CD4-positive, alpha-beta T cell treated with Interleukin-10 for 1 hour (primary cell): ENCODE results near the gene DNAJC1.

Source experiments
- DNase-seq: peaks from one replicate; pipeline ENCODE4 v3.0.0-alpha.2; 2020

Gene DNAJC1

DNA sequence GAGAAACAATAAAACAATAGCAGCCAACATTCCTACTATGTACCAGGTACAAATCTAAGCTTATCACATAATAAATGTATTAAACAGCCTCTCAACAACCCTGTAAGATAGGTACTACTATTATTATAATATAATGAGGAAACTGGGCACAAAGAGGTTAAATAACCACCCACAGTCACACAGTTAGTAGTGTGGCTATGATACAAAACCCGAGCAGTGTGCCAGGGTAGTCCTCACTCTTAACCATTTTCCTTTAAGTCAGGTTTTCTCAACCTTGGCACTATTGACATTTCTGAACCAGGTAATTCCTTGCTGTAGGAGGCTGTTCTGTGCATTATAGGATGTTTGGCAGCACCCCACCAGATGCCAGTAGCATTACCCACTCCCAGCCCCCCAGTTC lies 48.8 kb downstream of the DNAJC1 start:
- no peak for DNase-seq

DNA sequence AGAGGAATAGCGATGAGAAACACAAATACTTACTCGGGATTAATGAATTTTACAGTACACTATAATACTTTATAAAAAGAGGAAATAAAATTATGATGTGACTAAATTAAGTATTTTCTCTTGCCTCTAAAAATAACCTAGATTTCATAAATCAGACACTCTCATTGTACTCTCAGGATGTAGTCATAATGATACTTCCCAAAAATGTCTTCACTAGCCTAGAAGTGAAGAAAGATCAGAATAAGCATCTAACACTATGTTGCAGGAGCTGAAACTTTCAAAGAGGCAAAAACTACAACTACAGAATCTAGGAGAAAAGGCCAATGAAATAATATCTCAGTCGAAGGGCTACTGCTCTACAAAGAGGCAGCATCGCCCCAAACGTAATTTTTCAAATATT lies 49.4 kb downstream of the DNAJC1 start:
- DNase-seq = no peak

GRCh38 chr10:21953585-21954057 lies 49.9 kb downstream of the DNAJC1 start:
- peak; percentile 29 for DNase-seq

GRCh38 chr10:21950566-21950965 lies 53.0 kb downstream of the DNAJC1 start:
- DNase-seq = no peak

- DNase-seq = no peak
These were observed 56.6 kb downstream of the DNAJC1 start for GRCh38 chr10:21946946-21947345.

DNA sequence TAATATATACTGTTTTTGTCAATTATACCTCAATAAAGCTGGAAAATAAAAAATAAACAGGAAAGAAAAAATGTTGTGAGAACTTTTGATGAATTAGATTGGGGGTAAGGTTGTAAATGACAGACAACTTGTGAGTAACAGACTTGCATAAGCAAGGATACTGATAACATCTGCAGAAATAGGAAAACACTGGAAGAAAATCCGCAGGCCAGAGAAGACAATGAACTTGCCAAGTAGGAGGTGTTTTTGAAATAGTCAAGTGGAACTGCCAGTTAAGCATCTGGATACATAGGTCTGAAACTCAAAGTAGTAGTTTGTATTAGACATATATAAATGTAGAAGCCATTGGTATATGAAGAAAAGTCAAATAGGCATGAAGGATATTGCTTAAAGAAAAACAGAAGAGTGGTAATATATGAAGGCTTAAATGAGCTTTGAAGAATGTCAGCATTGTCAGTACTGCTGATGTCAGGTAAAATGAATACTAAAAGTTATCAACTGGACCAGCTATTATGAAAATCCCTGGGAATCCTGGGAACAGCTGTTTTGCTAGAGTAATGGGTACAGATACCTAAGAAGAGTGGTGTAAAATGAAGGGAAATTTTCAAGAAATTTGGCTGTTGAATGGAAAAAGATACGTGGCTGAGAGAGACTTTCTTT lies 58.7 kb downstream of the DNAJC1 start:
- DNase-seq = no peak

GRCh38 chr10:21943633-21944265 lies 59.8 kb downstream of the DNAJC1 start:
- no peak for DNase-seq

DNA sequence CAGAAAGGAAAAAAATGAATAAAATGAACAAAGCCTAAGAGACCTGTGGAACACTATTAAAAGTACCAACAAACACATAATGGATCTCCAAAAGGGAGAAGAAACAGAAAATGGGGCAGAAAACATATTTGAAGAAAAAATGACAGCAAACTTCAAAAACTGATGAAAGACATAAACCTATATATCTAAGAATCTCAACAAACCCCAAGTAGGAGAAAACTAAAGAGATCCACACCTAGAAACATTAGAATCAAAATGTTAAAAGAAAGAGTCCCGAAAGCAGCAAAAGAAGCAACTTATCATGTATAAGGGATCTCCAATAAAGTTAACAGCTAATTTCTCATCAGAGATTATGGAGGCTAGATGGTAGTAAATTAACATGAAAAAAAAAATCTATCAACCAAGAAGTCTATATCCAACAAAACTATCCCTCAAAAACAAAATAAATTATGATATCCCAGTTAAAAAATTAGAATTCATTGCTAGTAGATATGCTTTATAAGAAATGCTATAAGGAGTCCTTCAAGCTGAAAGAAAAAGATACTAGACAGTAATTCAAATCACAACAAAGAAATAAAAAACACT lies 68.0 kb downstream of the DNAJC1 start:
- DNase-seq = no peak

DNA sequence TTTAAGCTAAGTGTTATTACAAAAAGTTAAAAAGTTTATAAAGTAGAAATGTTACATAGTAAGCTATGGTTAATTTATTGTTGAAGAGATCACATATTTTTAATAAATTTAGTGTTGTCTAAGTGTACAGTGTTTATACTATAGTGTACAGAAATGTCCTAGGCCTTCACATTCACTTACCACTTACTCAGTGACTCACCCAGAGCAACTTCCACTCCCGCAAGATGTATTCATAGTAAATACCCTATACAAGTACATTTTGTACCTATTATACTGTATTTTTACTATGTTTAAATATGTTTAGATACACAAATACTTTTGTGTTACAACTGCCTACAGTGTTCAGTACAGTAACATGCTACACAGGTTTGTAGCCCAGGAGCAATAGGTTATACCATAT lies 69.2 kb downstream of the DNAJC1 start:
- no peak for DNase-seq

- DNase-seq = no peak
These were observed 74.5 kb downstream of the DNAJC1 start for GRCh38 chr10:21929070-21929469.

DNA sequence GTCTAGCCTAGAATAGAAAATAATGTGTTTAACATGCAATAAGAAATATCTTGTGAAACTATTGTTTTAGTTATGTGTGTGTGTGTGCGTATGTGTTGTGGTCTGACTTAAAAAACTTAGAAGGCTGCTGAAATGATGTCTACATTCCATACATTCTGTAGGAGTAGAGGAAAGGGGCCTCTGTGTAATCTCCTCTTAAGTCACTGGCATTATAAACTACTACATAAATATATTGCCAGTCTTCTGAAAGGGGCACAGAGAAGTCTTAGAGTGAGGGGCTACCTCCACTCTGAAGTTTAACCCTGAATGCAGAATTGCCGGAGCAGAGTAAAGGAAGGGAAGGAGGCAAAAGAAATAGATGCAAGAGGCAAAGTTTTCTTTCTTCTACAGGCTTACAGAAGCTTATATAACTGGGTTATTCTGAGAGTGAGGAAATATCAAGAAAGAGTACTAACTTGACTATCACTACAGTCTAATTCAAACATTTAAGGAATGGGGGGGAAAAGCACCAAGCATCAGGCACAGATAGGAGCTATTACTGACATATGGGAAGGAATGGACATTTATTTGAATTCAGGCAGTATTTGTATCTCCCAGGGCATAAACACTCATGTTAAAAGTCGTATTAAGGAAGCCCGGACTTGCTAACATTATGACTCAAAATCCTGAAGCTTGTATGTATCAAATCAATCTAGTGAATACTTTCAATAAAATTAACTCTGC lies 75.7 kb downstream of the DNAJC1 start:
- DNase-seq = no peak

- no peak for DNase-seq
These were observed 76.6 kb downstream of the DNAJC1 start for GRCh38 chr10:21926949-21927348.

DNA sequence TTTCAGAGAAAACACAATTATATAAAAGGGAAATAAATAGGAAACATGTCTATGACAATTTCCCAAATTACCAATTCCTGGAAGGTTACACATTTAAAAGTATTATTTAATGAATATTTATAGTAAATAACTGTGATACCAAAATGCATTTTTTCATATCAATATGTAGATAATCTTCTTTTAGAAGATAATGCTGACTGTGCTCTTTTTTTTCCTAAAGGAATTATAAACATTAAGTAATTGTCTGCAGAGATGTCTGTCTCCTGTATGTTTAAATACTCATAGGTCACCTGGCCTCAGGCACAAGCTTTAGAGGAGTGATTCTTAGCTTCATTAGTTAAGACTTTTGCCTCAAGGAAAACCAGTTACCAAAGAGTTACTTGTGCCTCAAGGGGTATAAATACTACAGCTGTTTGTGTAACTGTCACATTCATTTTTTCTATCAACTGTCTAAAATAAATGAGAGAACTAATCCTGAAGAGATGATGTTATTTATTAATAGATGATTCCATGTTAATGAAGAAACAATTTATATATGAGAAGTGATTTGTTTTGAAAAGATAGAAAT lies 77.1 kb downstream of the DNAJC1 start:
- DNase-seq = no peak

DNA sequence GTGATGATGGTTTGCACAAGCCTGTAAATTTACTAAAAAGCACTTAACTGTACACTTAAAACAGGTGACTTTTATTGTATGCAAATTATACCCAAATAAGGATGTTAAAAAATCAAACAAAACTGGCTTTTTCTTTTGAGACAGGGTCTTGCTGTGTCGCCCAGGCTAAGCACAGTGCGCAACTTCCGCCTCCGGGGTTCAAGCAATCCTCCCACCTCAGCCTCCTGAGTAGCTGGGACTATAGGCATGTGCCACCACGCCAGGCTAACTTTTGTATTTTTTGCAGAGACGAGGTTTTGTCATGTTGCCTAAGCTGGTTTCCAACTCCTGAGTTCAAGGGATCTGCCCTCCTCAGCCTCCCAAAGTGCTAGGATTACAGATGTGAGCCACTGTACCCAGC lies 77.7 kb downstream of the DNAJC1 start:
- DNase-seq = no peak

- DNase-seq = no peak
These were observed 79.0 kb downstream of the DNAJC1 start for GRCh38 chr10:21924511-21924910.

GRCh38 chr10:21920633-21921032 lies 82.9 kb downstream of the DNAJC1 start:
- no peak for DNase-seq

GRCh38 chr10:21919906-21920305 lies 83.6 kb downstream of the DNAJC1 start:
- no peak for DNase-seq

- no peak for DNase-seq
These were observed 84.4 kb downstream of the DNAJC1 start for GRCh38 chr10:21919117-21919516.

GRCh38 chr10:21912625-21913024 lies 90.9 kb downstream of the DNAJC1 start:
- no peak for DNase-seq

DNA sequence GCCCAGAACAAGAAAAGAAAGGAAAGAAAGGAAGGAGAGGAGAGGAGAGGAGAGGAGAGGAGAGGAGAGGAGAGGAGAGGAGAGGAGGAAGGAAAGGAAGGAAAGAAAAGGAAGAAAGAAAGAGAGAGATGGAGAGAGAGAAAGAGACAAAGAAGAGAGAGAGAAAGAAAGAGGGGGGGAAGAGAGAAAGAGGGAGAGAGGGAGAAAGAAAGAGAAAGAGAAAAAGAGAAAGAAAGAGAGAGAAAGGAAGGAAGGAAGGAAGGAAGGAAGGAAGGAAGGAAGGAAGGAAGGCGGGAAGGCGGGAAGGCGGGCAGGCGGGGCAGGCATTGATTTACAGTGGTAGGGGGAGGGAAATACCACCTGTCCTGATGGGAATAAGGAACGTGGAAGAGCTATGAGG lies 92.7 kb downstream of the DNAJC1 start:
- DNase-seq = no peak

DNA sequence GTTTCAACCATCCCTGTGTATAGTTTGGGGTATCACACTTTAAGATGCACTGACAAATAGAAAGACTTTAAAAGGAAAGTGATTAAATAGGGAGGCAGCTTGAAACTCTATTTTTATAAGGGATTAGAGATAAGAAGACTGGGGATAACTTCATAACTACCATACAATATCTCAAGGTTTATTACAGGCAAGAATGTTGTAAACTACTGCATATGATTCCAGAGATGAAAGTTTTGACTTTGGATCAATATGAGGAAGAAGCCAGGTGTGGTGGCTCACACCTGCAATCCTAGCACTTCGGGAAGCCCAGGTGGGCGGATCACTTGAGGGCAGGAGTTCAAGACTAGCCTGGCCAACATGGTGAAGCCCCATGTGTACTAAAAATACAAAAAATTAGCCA lies 96.1 kb downstream of the DNAJC1 start:
- no peak for DNase-seq

DNA sequence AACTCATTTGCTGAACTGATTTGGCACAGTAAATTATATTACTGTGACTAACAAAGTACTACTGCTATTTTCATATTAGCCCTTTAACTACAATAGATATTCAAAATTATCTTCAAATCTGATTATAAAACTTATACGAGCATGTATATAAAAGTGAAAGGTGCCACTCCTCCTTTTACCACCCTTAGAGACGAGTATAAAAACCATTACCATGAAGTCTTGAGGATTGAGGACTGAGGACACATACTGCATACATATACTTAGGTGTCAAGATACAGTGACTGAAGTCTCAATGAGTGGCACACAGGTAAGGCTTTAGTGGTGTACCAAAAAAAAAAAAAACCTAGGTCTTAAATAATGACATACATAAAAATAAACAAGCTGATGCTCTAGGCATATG lies 98.6 kb downstream of the DNAJC1 start:
- DNase-seq = no peak

DNA sequence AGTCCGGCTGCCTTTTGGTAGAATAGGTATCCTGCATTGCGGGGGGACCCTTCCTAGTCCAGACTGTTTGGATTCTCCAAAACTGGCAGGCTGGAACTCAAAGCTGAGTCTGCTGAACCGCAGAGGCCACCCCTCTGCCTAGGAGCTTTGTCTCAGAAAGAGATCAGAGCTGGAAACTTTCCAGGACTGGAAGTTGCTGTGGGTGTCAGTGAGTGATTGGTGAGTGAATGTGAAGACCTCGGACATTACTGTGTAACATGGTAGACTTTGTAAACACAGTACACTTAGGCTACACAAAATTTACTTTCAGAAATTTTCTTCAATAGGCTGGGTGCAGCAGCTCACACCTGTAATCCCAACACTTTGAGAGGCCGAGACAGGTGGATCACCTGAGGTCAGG lies 103.8 kb downstream of the DNAJC1 start:
- no peak for DNase-seq

DNA sequence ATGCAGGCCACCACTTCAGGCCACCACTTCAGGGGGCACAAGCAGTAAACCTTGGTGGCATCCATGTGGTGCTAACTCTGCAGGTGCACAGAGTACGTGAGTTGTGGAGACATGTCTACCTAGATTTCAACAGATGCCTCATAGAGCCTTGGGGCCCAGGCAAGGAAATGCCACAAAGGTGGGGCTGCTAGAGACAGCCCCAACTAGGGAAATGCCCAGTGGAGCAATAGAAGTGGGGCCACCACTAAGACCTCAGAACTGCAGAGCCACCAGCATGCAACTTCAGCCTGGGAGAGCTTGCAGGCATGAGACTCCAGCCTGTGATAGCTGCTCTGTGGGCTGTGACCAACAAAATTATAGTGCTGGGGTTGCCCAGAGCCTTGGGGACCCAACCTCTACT lies 107.6 kb downstream of the DNAJC1 start:
- no peak for DNase-seq
